Activated CD4-positive, alpha-beta T cell treated with anti-CD3 and anti-CD28 coated beads for 36 hours (primary cell): ENCODE results near the gene TARBP1. TPM values are rescaled to one million over a fixed set of nuclear protein-coding genes. Genes with fewer than 3 reads are reported as not detected.
"Not testable (repeated sequence)": the region's sequence is repeated elsewhere in the genome, so short reads cannot be mapped to it uniquely, and the experiment has no call there.

Experiments
- ATAC-seq: fragments of 200-7000 bp; cut with Tn5 transposase; one replicate; pipeline ENCODE4 v1.10.0; 2021; ENCODE audit warnings: mild to moderate bottlenecking, moderate library complexity
- CTCF ChIA-PET: fragments of 350-600 bp; sonication (Branson Sonifier 250); formaldehyde crosslinking; loops from one replicate; lab custom pipeline; 2021; ENCODE audit warnings: antibody characterized with exemption; lab: Charles Lee
- POLR2A ChIA-PET: fragments of 350-600 bp; sonication (Branson Sonifier 250); formaldehyde crosslinking; loops from one replicate; lab custom pipeline; 2021; ENCODE audit warnings: antibody characterized with exemption, inconsistent platforms; lab: Charles Lee
- DNase-seq: peaks from one replicate; pipeline ENCODE4 v3.0.0-alpha.2; 2020
- H3K27ac Mint-ChIP-seq: one replicate; pipeline ENCODE4 v1.8.0; 2021; ENCODE audit warnings: mixed read lengths
- H3K27me3 Mint-ChIP-seq: one replicate; pipeline ENCODE4 v1.8.0; 2021; ENCODE audit warnings: mixed read lengths
- H3K36me3 Mint-ChIP-seq: one replicate; pipeline ENCODE4 v1.8.0; 2021; ENCODE audit warnings: low read depth, mixed read lengths
- H3K4me1 Mint-ChIP-seq: one replicate; pipeline ENCODE4 v1.8.0; 2021; ENCODE audit warnings: mixed read lengths
- H3K4me3 Mint-ChIP-seq: one replicate; pipeline ENCODE4 v1.8.0; 2021; ENCODE audit warnings: mild to moderate bottlenecking, moderate library complexity, mixed read lengths
- H3K9me3 Mint-ChIP-seq: one replicate; pipeline ENCODE4 v1.8.0; 2021; ENCODE audit warnings: low read depth, mixed read lengths
- intact Hi-C, 2 experiments: fragments of 100-400 bp; cut with DNase I in 1 of 2; cut with micrococcal nuclease in 1 of 2; formaldehyde crosslinking; loops; one replicate each; pipeline versions ENCODE4 v1.14.2 to v1.15.1; 2022 to 2024; cut with DNase I, micrococcal nuclease
- total RNA-seq, 2 experiments: library from RNA; stranded (reverse); gene quantifications; one replicate each; pipeline ENCODE4 v1.2.3, GENCODE V29; 2021

TARBP1 gene
- total RNA-seq, 2 experiments from 2014 or later: 37.7 to 41.5 TPM

DNA sequence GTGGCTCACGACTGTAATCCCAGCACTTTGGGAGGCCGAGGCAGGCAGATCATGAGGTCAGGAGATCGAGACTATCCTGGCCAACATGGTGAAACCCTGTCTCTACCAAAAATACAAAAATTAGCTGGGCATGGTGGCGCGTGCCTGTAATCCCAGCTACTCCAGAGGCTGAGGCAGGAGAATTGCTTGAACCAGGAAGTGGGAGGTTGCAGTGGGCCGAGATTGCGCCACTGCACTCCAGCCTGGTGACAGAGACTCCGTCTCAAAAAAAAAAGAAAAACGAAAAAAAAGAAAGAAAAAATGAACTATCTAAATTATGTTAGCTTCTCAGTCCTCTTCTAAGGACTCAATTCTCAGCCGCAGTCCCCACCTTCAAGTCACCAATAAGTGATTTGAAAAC is 39.1 kb upstream of the TARBP1 start:
- ChIA-PET POLR2A (interaction anchor here (0.7 kb wide), 1 partner anchor 24 kb away, joined by 3 read pairs; no protein-coding TSS in a partner anchor), CTCF (interaction anchor here (0.9 to 1.3 kb wide), 4 partner anchors 12 to 586 kb away, joined by 3 to 5 read pairs (median 4); no protein-coding TSS in a partner anchor)
- H3K36me3 Mint-ChIP-seq, intact Hi-C loops, ATAC-seq, H3K27me3 Mint-ChIP-seq, H3K9me3 Mint-ChIP-seq, DNase-seq, H3K4me3 Mint-ChIP-seq: not testable (repeated sequence)
- Mint-ChIP-seq H3K4me1 (peaks cover 23% of the 10 kb centered on the region), H3K27ac (peak overlapping the region; percentile 78)

DNA sequence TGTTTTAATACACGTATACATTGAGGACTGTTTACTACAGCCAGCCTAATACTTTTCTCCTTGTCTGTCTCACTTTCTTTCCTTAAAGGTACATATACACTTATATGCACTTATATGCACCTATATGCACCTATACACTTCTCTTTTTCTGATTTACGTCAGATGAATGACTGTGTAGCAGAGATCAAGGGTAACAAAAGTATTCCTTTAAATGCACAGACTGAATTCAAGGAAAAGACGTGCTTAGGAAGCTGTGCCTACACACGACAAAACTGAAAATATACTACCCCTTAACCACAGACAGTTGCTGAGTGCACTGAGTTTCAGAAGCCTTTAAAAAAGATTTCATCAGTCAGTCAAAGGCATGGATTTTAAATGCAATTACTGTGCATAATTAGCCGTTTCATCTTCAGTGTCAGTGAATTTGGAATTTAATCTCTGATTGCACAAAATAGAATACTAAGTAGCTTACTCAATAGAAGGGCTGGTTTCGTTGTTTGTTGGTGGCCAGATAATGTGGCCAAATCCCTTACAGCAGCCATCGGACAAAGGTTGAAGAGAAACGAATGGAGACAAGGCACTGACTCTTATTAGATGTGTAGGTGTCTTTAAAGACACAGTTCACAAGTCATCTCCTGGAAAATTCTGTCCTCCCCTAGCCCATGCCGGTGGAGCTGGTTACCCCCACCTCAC is 38.3 kb upstream of the TARBP1 start:
- Mint-ChIP-seq H3K27ac (peak overlapping the region; percentile 78), H3K9me3 (no peaks in the 10 kb centered on the region), H3K4me3 (no peak overlapping the region), H3K4me1 (peaks cover 23% of the 10 kb centered on the region), H3K36me3 (no peaks in the 10 kb centered on the region), H3K27me3 (no peaks in the 10 kb centered on the region)
- DNase-seq (no peak), ATAC-seq (peak; percentile 72)
- ChIA-PET POLR2A (no interaction called here), CTCF (interaction anchor here (0.8 to 1.2 kb wide), 3 partner anchors 12 to 178 kb away, joined by 3 to 5 read pairs (median 3); no protein-coding TSS in a partner anchor)
- intact Hi-C loops: no loop called here

DNA sequence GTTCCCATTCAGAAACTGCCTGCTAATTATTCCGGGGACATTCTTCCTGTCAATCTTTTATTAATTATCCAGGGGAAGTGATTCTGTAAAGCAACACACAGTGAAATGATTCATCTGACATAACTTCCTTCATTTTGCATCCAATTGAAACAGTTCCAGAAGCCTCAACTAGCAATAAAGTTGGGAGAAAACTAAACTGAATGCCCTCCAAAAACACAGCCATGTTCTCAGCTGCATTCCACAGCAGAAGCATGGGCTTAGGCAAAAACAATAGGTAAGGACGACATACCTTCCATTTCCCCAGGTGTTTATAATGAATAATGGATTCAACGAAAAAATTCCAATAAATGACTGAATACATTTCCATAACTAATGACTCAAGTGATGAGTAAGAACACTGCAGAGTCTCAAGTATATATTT is 36.9 kb upstream of the TARBP1 start:
- no peak overlapping the region for H3K4me3 Mint-ChIP-seq
- ChIA-PET CTCF (interaction anchor here (0.9 kb wide), 1 partner anchor 16 kb away, joined by 4 read pairs; no protein-coding TSS in a partner anchor), POLR2A (no interaction called here)
- peaks cover 23% of the 10 kb centered on the region for H3K4me1 Mint-ChIP-seq
- DNase-seq: no peak
- intact Hi-C loops: no loop called here
- no peak for ATAC-seq
- no peaks in the 10 kb centered on the region for H3K9me3 Mint-ChIP-seq
- H3K36me3 Mint-ChIP-seq: no peaks in the 10 kb centered on the region
- no peaks in the 10 kb centered on the region for H3K27me3 Mint-ChIP-seq
- H3K27ac Mint-ChIP-seq: no peak overlapping the region

DNA sequence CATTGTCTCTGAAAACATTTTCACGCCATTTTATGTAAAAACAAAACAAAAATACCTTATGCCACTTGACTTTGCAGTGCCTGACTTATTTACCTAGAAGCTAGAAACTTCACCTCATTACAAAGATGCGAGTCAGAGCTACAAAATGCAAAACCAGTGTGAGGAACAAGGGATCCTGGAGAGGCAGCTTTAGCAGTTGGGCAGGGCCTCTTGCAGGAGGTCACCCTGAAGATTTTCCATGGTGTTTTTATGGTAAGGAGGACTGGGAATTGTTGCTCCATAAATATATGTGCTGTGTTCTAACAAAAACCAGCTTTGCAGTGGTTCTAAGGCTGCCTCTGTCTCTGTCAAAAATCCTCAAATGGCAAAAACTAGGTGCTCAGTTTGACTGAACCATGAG is 36.4 kb upstream of the TARBP1 start:
- no peak overlapping the region for H3K27ac Mint-ChIP-seq
- ATAC-seq: no peak
- intact Hi-C loops: no loop called here
- no peak overlapping the region for H3K4me3 Mint-ChIP-seq
- ChIA-PET POLR2A (no interaction called here), CTCF (interaction anchor here (0.9 kb wide), 1 partner anchor 16 kb away, joined by 4 read pairs; no protein-coding TSS in a partner anchor)
- H3K36me3 Mint-ChIP-seq: no peaks in the 10 kb centered on the region
- DNase-seq: no peak
- H3K9me3 Mint-ChIP-seq: no peaks in the 10 kb centered on the region
- peaks cover 23% of the 10 kb centered on the region for H3K4me1 Mint-ChIP-seq
- H3K27me3 Mint-ChIP-seq: no peaks in the 10 kb centered on the region

DNA sequence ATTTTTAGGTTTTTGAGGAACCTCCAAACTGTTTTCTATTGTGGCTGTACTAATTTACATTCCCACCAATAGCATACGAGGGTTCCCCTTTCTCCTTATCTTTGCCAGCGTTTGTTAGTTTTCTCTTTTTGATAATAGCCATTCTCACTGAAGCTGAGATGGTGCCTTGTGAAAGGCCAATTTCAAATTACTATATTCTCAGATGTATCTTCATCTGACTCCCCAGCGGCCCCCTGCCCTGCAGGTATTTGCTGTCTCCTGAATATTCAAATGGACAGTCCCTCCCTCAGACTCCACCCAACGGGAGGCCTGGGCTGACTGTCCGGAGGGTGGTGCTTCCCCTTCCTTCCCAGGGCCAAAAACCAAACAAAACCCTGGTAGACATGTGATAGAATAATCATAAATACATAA is 33.5 kb upstream of the TARBP1 start:
- ATAC-seq (no peak), DNase-seq (no peak)
- peaks cover 24% of the 10 kb centered on the region for H3K4me1 Mint-ChIP-seq
- peaks cover 4% of the 10 kb centered on the region for H3K27me3 Mint-ChIP-seq
- POLR2A ChIA-PET: no interaction called here
- no peaks in the 10 kb centered on the region for H3K9me3 Mint-ChIP-seq
- CTCF ChIA-PET: interaction anchor here (0.7 kb wide), 1 partner anchor 488 kb away, joined by 3 read pairs; no protein-coding TSS in a partner anchor
- no peak overlapping the region for H3K4me3 Mint-ChIP-seq
- no peaks in the 10 kb centered on the region for H3K36me3 Mint-ChIP-seq
- intact Hi-C loops: no loop called here
- H3K27ac Mint-ChIP-seq: no peak overlapping the region

DNA sequence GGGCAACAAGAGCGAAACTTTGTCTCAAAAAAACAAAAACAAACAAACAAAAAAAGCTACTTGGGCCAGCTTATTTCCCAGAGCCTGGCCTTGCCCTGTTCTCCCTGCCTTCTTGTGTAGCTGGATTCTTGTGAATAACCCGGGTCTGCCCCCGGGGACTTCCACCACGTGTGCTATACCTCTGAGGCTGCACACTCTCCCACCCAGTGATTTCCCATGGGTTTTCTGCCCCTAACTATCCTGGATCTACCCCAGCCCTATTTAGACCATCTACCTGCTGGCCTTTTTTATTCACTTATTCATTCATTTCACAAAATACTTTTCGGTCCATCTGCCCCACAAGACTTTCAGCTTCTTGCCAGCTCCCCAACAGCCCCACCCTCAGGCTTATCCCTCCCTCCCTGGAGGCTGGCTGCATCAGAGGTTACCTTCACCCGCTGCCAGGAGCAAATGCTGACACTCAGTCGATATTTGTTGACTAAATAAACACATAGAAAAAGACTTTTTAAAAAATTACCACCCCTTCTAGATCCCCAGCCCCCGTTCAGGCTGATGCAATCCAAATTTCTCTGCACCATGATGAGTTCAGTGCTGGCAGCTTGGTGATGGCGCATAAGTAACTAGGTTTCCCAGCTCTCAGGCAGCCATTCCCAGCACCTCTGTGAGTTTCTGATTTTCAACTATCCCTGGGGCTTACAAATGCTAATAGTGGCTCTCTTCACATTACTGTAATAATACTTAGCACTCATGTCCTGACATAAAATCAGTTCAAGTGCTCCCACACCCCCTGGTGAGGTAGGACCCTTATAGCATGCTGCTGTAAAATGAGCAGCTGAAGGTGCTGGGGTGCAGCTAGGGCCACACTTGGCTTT is 30.7 kb upstream of the TARBP1 start:
- no peak overlapping the region for H3K27ac Mint-ChIP-seq
- intact Hi-C loops: loop anchor here in 1 of 2 experiments (10.0 kb wide), 1 partner anchor 455 kb away; no protein-coding TSS in a partner anchor
- POLR2A ChIA-PET: interaction anchor here (0.7 kb wide), 1 partner anchor 698 kb away, joined by 3 read pairs; no protein-coding TSS in a partner anchor
- no peaks in the 10 kb centered on the region for H3K9me3 Mint-ChIP-seq
- no peak for DNase-seq
- peaks cover 16% of the 10 kb centered on the region for H3K4me1 Mint-ChIP-seq
- CTCF ChIA-PET: interaction anchor here (1.3 kb wide), 1 partner anchor 10 kb away, joined by 6 read pairs; no protein-coding TSS in a partner anchor
- no peak overlapping the region for H3K4me3 Mint-ChIP-seq
- H3K36me3 Mint-ChIP-seq: no peaks in the 10 kb centered on the region
- peaks cover 4% of the 10 kb centered on the region for H3K27me3 Mint-ChIP-seq
- peak; percentile 47 for ATAC-seq

DNA sequence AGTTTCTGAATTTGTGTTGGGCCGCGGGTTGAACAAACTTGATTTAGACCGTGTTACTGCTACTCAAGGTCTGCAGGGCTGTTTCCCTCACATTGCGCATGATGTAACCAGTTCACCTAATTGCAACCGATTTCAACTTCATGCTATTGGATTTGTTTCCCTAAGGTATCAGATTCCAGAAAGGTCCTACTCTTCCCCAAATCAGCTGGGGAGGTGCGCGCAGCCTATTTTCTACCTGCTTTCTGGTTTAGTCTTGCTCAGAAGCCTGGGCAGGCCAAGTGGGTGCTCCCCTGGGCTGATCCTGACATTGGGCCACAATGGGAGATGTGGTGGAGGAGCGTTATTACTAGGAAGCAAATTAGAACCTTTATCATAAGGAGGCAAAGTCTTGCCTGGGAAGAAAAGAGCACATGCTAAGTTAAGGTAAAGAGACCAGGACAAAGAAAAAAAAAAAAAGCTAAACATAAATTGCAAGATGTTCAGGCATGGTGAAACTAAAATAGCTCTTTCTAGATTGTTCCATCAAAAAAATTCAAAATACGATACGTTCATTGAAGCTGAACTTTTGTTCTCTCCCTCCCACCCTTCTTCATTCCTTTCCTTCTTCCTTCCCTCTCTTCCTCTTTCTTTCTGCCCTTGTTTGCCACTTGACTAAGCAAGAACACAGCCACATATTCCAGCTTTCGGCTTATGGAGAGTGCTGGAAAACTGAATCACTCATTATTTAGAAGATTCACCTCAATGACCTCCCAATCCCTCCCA is 28.8 kb upstream of the TARBP1 start:
- Mint-ChIP-seq H3K4me3 (no peak overlapping the region), H3K27me3 (peaks cover 4% of the 10 kb centered on the region), H3K9me3 (peaks cover 8% of the 10 kb centered on the region), H3K4me1 (peaks cover 28% of the 10 kb centered on the region), H3K36me3 (peaks cover 7% of the 10 kb centered on the region), H3K27ac (peak overlapping the region; percentile 14)
- no peak for DNase-seq
- ChIA-PET CTCF (interaction anchor here (0.7 to 1.1 kb wide), 3 partner anchors 8 to 585 kb away, joined by 3 to 6 read pairs (median 3); no protein-coding TSS in a partner anchor), POLR2A (no interaction called here)
- intact Hi-C loops: loop anchor here in 1 of 2 experiments (10.0 kb wide), 1 partner anchor 457 kb away; no protein-coding TSS in a partner anchor
- ATAC-seq: no peak

DNA sequence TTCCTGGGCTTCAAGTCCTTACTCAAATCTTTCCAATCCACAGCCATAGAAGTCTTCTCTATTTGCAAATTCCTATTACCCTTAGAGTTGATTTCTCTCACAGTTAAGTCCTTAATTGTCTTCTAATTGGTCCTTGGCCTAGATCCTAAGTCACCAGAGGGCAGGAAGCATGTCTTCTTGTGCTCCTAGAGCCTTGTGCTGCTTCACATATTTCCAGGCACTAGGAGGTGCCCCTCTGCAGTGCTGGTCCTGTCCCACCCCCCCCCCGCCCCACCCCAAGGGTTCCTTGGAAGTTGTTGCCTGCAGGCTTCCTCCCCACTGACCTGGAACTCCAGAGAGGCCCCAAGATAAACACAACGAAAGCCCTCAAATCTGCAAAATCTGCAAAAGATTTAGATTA is 28.1 kb upstream of the TARBP1 start:
- H3K4me3 Mint-ChIP-seq: no peak overlapping the region
- no peak for DNase-seq
- peaks cover 30% of the 10 kb centered on the region for H3K4me1 Mint-ChIP-seq
- no peak overlapping the region for H3K27ac Mint-ChIP-seq
- H3K36me3 Mint-ChIP-seq: peaks cover 7% of the 10 kb centered on the region
- intact Hi-C loops: loop anchor here in 1 of 2 experiments (10.0 kb wide), 1 partner anchor 458 kb away; no protein-coding TSS in a partner anchor
- peaks cover 8% of the 10 kb centered on the region for H3K9me3 Mint-ChIP-seq
- ChIA-PET CTCF (interaction anchor here (1.1 kb wide), 1 partner anchor 8 kb away, joined by 3 read pairs; no protein-coding TSS in a partner anchor), POLR2A (no interaction called here)
- ATAC-seq: no peak
- peaks cover 4% of the 10 kb centered on the region for H3K27me3 Mint-ChIP-seq

DNA sequence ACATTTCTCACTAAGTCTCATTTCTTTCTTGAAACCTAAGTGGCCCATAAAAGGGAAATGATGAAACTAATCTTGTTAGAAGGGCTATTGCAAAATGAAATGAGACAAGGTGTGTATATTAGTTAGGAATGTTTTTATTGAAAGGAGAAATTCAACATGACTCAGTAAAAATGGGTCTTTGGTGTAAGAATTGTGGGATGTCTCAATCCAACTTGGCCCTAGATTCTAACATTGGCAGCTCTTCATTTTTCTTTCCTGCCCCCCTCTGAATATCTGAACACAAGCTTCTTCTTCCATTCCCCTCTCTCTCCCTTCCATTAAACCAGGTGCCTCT is 26.8 kb upstream of the TARBP1 start:
- H3K27ac Mint-ChIP-seq: peak overlapping the region; percentile 26
- peaks cover 42% of the 10 kb centered on the region for H3K4me1 Mint-ChIP-seq
- ChIA-PET CTCF (interaction anchor here (1.2 kb wide), 1 partner anchor 13 kb away, joined by 3 read pairs; no protein-coding TSS in a partner anchor), POLR2A (no interaction called here)
- intact Hi-C loops: loop anchor here in 1 of 2 experiments (10.0 kb wide), 1 partner anchor 459 kb away; no protein-coding TSS in a partner anchor
- H3K36me3 Mint-ChIP-seq: peaks cover 12% of the 10 kb centered on the region
- H3K9me3 Mint-ChIP-seq: peaks cover 13% of the 10 kb centered on the region
- ATAC-seq: no peak
- DNase-seq: no peak
- no peak overlapping the region for H3K4me3 Mint-ChIP-seq
- peaks cover 4% of the 10 kb centered on the region for H3K27me3 Mint-ChIP-seq

DNA sequence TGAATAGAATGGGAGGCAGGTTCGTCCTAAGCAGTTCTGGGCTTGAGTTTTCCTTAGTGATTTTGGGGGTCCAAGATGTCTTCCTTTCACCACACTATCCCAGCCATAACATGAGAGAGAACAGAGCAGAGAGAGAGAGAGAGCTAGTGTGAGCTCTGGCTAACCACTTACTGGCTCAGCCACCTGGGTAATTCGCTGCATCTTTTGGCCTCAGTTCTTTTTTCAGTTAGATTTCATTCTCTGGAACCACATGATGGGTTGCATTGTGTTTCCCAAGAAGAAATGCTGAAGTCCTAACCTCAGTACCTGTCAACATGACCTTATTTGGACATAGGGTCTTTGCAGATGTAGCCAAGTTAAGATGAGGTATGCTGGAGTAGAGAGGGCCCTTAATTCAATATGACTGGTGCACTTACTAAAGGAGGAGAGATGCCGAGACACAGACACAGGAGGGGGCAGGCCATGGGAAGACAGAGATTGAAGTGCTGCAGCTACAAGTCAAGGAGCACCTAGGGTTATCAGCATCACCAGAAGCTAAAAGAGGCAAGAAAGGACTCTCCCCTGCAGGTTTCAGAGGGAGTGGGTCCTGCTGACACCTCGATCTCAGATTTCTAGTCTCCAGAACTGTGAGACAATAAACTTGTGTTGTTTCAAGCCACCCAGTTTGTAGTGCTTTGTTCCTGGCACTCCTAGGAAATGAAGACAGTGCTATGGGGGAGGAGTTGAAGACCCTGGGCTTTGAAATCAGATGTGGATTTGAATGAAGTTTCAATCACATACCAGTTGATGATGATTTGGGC is 26.2 kb upstream of the TARBP1 start:
- ATAC-seq: no peak
- H3K36me3 Mint-ChIP-seq: peaks cover 12% of the 10 kb centered on the region
- no peak overlapping the region for H3K4me3 Mint-ChIP-seq
- H3K4me1 Mint-ChIP-seq: peaks cover 48% of the 10 kb centered on the region
- POLR2A ChIA-PET: no interaction called here
- no peak overlapping the region for H3K27ac Mint-ChIP-seq
- no peak for DNase-seq
- peaks cover 13% of the 10 kb centered on the region for H3K9me3 Mint-ChIP-seq
- intact Hi-C loops: loop anchor here in 1 of 2 experiments (5.0 to 10.0 kb wide), 2 partner anchors 37 to 460 kb away; no protein-coding TSS in a partner anchor
- CTCF ChIA-PET: interaction anchor here (0.6 to 1.4 kb wide), 3 partner anchors 13 to 221 kb away, joined by 3 to 4 read pairs (median 3); no protein-coding TSS in a partner anchor
- H3K27me3 Mint-ChIP-seq: peaks cover 4% of the 10 kb centered on the region
